ENCODE measurements around the gene MCEMP1.

MCEMP1 gene

DNA sequence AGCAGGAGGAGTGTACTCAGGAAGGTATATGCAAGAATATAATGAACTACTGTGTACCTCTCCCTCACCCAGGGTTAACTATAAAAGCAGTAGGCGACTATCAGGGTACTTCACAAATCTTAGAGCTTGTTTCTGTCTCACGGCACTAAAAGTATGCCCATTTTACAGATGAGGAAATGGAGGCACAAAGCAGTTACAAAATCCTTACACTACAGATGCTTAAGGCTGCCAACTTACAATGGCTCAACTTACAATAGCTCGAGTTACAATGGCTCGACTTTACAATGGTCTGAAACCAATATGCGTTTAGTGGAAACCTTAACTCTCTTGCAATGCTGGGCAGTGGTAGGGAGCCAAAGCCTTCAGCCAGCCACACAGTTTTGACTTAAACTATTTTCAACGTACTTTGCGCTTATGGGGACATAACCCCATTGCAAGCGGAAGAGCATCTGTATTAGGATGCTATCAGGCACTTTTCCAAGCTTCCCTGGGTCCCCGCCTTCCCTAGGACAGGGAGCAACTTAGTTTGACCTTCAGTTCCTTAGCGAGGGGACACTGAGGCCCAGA is 20.9 kb downstream of the MCEMP1 start:
- no peak for DNase-seq (ENCODE audit: low read depth, low spot score)

DNA sequence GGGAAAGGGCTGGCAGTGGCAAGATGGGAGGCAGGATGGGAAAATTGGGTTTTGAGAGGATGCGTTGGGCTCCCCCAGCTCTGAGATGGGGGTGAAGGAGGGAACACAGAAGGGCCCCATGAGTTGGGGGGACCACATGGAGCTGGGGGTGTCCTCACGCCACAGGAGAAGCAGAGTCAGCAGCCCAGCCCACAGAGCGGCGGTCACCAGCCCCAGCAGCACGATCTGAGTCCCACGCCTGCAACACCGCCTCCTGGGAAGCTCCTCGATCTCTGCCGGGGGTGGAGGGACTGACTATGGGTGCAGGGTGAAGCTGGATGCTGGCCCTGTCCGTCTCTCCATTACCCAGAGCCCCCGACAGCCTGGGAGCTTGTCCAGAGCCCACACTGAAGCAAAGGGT is 21.7 kb downstream of the MCEMP1 start:
- no peak for DNase-seq (ENCODE audit: low read depth, low spot score)

DNA sequence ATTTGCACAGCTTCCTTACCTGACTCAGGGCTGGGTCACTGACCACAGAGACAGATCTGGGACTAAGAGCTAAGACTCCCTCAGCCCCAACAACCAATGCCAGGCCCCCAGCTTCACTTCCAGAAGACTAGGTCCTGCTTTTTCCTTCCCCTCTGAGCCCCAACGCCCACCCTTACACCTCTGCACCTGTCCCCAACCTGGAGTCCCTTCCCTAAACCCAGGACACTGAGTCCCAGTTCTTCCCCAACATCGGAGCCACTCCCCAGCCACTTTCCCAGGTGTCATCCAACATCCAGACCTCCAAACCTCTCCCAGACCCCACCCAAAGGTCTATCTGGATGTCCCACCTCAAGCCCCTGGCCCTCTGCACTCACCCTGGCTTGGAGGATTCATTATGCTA is 22.1 kb downstream of the MCEMP1 start:
- DNase-seq (ENCODE audit: low read depth, low spot score) = no peak

DNA sequence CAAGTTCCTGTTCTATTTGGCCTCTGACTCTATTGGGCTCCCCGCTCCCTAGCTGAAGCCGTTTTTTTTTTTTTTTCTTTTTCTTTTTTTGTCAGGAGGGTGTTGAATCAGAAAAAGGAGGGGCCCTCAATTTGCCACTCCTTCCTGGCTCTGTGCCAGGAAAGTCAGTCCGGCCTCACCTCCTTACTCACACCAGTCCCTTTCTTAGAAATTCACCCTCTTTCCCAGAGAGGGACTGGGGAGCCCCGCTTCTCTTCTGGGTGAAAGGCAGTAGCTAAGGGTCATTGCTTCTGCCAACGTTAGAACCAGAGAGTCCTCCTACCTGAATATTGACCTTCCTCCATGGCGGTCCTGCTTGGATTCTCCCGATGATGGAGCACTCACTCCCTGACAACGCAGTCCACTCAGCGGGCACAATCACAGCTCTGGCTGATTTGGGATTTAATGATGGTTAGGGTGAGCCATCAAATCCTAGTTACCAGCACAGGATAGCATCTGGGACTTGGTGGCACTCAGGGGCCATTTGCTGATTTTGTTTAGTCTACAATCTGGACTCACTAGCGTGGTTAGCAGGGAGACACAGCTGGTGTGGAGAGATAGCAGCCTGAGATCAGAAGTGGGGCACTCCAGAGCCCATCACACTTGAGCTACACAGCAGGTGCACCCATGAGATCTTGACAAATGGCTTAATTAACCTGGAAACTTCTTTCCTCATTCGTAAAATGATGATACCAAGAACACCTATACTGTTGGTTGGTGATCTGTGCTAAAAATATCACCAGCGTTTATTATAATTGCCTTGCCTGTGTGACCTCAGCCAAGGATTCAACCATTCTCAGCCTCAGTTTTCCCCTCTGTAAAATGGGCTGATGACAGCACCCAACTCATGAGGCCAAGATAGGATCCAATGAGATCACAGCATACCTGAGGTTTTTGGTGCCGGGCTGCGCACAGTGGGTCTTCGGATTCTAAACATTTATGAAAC is 22.8 kb downstream of the MCEMP1 start:
- no peak for DNase-seq (ENCODE audit: low read depth, low spot score)

DNA sequence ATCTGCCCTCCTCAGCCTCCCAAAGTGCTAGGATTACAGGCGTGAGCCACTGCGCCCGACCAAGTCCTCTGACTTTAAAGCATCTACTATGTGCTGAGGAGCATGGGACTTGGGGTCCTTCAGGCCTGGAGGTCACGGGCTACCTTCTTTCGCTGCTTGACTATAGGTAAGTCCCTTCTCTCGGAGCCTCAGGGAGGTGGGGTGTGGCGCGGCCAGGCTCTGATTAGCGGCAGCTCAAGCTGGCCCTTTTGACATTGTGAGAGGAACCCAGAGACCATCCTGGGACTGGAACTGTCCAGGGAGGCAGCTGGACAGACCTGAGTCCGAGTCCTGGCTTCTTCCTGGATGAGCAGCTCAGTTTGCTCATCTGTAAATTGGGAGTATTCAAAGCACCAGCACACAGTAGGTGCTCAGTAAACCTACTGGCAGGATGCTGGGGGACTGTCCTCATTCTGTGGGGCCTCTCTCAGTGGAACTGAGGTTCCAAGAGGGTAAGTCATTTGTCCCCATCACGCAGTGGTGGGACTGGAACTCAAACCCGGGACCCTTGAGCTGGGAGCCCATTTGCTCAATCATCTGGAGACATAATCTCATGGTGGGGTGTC is 24.3 kb downstream of the MCEMP1 start:
- no peak for DNase-seq (ENCODE audit: low read depth, low spot score)

DNA sequence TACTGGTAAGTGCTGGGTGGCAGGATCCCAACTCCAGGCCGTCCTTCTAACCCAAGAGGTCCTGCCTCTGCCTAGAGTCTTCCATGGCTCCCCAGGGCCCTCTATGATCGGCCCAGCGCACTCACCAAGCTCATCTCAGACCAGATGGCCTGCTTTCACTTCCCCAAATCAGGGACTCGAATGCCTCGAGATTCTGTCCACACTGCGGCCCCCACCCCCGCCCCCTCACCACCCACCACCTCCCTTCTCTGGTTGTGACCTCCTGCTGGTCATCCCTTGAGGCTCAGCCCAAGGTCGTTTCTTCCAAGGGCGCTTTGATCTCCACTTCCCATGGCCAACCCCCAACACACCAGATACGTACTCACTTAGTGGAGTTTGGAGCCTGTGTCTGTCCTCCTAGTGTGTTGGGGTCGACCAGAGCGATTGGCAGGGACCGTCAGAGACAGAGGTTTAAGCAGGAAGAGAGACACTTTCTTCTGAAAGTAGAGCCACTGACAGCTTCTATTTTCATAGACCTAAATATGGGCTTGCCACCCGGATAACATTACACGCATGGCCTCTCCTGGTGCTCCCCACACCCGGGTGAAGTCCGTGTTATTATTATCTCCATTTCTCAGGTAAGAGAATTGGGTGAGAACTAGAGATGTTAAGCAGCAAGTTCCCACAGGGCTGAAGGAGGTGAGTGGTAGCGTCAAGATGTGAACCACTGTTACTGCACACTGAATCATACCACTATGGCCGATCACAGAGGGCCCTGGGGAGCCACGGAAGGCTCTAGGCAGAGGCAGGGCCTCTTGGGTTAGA is 25.0 kb downstream of the MCEMP1 start, which contains the start of gene FCER2:
Gene FCER2 (minus strand): TSS at position 478 of the 804 bp plus-strand sequence. CDS start 2,371 bp downstream, outside the sequence.
- no peak for DNase-seq (ENCODE audit: low read depth, low spot score)

DNA sequence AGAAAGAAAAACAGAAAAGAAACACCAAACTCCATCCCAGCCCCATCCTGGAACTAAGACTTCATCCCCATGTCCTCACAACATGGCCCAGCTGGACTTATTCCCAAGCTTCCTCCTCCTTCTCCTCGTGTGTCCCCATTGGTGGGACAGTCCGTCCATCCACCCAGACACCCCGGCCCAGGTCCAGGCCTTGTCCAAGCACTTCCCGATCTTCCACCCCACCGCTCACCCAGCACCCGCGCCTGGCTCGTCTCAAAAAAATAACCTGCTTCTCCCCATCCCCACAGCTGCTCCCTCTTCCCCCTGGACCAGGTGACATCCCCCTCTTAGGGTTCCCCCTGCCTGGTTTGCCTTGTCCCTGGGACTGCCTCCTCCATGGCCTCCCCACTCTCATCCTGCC is 26.4 kb downstream of the MCEMP1 start:
- no peak for DNase-seq (ENCODE audit: low read depth, low spot score)

DNA sequence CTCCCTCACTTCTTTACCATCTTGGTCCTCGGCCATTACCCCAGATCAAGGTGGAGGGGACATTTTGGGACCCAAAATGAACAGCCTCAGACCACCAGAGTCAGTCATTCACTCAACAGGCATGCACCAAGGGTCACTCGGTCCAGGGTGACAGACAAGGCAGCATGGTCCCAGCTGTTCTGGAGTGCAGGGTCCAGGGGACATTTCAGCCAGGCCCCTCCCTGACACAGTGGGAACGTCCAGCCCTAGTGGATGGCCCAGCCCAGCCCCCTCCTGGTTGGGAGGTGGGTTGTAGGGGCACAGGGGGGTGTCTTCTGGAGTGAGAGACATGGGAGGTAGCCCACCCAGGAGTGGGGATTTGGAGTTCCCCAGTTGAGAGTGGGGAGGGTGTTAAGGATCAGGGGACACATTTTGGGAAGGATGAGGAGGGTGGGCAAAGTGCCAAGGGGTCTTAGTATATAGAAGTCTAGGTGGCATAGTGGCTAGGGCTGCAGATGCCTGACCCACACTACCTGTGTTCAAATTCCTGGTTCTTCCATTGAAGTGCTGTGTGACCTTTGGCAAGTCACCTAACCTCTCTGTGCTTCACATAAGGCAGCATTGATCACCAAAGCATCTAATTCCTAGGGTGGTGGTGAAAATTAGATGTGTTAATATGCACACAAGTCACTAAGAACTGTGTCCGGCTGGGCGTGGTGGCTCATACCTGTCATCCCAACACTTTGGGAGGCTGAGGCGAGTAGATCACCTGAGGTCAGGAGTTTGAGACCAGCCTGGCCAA is 27.6 kb downstream of the MCEMP1 start:
- no peak for DNase-seq (ENCODE audit: low read depth, low spot score)

DNA sequence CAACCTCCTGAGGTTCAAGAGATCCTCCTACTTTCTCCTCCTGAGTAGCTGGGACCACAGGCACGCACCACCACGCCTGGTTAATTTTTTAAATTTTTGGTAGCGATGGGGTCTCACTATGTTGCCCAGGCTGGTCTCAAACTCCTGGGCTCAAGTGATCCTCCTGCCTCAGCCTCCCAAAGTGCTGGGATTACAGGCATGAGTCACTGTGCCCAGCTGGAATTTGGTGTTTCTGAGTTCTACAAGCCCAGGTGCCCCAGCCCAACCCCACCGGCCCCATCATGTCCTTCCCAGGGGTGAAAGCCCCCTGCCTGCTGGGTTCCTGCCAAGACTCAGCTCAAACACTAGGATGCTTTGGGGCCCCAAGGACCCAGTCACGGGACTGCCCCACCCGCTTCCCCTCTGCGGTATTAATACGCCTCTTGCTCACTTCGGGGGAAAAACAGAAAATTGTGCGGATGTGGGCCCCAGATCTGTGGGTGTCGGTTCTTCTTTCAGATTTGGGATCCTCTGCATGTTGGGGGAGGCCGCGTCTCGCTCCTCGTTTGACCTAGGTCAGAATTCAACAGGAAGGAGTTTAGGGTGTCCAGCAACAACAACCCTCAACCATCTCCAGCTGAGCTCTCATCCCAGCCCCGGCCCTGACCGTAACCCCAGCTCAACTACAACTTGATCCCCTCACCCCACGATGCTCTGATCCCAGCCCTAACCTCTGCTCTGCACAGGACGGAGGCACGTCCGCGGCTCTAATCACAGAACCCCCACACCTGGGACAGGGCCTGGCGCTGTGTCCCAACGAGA is 28.7 kb downstream of the MCEMP1 start:
- DNase-seq (ENCODE audit: low read depth, low spot score) = no peak

DNA sequence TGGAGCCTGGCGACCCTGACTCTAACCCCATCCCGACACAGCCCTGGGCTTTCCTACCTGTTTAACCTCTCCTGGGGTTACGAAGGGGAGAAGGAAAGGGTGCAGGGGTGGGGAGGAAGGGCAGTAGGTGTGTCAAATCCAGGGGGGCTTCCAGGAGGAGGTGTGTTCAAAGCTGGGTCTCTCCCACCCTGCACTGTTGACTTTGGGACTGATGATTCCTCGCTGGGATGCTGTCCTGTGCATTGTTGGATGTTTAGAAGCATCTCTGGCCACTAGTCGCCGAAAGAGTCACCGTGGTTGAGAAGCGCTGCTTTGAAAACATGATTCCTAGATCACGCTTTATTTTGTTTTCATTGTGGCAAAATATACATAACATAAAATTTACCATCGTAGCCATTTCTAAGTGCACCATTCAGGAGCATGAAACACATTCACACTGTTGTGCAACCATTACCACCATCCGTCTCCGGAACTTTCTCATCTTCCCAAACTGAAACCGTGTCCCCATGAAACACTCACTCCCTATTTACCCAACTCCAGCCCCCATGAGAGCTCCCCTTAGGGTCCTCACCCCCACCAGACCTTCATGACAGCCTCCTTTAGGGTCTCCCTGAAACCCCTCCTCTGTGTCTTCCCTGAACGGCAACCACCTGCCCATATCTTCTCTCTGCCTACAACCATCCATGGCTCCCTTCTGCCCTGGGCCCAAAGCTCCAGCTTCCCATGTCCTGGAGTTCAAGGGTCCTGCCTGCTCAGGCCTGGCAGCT is 29.5 kb downstream of the MCEMP1 start:
- no peak for DNase-seq (ENCODE audit: low read depth, low spot score)

DNA sequence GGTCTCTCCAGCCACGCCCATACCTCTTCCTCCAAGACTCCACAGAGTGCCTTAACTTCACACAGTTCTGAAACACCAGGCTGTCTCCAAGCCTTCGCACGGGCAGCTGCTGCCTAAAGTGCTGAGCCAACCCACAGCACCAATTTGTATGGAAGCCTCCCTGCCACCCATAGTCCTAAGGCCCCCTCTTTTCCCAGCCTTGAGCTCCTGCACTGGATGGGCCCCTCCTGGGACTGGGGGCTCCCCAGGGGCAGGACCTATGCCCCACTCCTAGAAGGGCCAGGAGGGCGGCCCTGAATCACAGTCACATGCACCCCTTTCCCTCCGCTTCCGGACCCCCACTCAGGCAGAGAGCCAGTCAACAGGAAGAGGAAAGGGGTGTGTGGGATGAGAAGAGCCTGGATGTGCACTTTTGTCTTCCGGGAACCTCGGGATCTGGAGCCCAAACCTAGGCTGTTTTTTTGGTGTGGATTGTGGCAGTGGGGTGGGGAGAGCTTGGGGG is 30.1 kb downstream of the MCEMP1 start:
- DNase-seq (ENCODE audit: low read depth, low spot score) = no peak

DNA sequence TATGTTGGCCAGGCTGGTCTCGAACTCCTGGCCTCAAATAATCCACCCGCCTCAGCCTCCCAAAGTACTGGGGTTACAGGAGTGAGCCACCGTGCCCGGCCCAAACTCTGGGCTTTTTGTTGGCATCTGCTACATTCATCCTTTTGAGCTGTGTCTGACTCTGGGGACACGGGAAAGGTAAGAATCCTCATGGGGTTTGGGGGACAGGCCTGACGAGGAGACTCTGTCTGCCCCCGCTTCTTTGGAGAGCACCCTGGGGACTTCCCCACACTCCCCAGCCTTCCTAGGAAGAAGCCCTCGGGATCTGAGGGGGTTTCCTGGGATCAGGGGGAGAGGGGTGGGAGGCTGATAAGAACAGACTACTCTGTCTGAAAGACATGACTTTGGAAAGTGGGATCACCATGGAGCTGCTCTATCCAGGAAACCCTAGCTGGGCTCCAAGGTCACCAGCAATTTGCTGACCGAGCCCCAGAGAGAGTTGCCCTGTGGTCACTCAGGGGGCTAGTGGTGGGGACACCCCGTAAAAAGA is 33.1 kb downstream of the MCEMP1 start:
- DNase-seq (ENCODE audit: low read depth, low spot score) = no peak

DNA sequence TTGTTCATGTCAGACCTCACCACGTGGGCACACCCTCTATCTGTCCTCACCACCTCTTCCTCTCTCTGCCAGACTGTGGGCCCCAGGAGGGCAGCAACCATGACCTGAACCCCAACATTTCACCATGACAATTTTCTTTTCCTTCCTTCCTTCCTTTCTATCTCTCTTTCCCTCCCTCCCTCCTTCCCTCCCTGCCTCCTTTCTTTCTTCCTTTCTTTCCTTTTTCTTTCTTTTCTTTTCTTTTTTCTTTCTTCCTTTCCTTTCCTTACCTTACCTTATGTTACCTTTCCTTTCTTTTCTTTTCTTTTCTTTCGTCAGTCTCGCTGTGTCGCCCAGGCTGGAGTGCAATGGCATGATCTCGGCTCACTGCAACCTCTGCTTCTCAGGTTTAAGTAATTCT is 33.7 kb downstream of the MCEMP1 start:
- DNase-seq (ENCODE audit: low read depth, low spot score) = no peak

DNA sequence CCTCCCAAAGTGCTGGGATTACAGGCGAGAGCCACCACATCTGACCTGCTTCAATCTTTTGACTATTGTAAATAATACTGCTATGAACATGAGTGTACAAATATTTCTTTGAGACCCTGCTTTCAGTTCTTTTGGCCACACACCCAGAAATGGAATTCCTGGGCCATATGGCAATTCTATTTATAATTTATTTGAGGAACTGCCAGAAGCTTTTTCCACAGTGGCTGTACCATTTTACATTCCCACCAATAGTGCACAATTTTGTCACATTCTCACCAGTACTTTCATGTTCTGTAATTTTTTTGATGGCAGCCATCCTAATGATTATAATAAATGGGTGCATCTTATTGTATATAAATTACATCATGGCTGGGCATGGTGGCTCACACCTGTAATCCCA is 38.8 kb downstream of the MCEMP1 start:
- DNase-seq (ENCODE audit: low read depth, low spot score) = no peak

DNA sequence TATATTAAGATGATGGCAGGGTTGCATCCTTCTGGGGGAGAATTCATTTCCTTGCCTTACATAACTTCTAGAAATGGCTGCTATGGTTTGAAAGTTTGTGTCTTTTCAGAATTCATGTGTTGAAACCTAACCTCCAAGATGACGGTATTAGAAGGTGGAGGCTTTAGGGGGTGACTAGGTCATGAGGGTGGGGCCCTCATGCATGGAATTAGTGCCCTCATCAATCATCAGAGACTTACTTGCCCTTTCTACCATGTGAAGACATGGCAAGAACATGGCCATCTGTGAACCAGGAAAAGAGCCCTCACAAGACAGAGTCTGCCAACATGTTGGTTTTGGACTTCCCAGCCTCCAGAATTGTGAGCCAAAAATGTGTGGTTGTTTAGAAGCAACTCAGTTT is 39.9 kb downstream of the MCEMP1 start:
- DNase-seq (ENCODE audit: low read depth, low spot score) = no peak

DNA sequence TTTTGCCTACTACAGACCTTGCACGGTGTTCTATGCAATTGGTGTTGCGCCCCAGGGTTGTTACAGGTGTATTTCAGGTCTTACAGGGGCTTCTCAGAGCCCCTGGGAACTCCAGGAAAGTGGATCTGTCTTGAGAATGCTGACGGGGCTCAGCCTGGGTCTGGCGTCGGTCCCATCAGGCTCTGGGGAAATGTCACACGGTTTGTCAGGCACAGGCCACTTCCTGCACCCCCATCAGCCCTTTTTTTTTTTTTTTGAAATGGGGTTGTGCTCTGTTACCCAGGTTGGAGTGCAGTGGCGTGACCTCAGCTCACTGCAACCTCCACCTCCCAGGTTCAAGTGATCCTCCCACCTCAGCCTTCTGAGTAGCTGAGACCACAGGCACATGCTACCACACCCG is 41.8 kb downstream of the MCEMP1 start:
- no peak for DNase-seq (ENCODE audit: low read depth, low spot score)

DNA sequence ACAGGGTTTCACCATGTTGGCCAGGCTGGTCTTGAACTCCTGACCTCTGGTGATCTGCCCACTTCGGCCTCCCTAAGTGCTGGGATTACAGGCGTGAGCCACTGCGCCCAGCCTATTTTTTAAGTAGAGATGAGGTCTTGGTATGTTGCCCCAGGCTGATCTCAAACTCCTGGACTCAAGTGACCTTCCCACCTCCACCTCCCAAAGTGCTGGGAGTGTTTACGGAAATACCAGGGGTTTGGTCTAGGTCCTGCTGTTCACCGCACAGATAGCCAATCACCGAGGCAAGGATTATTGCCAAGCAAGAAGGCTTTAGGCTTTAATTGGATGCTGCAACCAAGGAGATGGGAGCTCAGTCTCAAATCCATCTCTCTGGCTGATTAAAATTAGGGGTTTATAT is 43.5 kb downstream of the MCEMP1 start:
- DNase-seq (ENCODE audit: low read depth, low spot score) = no peak

DNA sequence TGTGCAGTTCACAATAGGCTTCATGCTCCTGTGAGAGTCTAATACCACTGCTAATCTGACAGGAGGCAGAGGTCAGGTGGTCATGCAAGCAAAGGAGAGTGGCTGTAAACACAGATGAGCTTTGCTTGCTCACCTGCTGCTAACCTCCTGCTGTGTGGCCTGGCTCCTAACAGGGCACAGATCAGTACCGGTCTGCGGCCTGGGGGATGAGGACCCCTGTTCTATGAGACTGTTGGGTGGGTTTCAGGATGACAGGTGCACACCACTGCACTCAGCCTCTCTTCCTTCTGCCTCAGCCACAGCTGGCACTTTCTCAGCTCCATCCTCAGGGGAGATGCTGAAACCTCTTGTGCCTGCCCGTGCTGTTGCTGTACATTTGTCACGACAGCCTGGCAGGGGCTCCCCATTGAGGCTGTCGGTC is 45.4 kb downstream of the MCEMP1 start:
- no peak for DNase-seq (ENCODE audit: low read depth, low spot score)

DNA sequence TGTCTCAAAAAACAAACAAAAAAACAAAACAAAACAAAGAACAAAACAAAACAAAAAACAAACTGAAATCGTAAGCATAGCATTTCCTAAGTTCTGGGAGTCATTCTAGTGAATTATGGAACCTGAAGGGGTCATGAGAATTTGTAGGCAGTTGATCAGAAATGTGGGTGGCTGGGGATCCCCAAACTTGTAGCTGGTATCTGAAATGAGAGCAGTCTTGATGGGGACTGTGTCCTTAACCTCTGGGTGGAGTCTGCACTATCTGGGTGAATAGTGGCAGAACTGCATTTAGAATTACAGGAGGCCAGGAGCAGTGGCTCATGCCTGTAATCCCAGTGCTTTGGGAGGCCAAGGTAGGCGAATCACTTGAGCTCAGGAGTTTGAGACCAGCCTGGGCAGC is 48.9 kb downstream of the MCEMP1 start:
- DNase-seq (ENCODE audit: low read depth, low spot score) = no peak
